ENCODE measurements around the gene AP3B1. TPM values are rescaled to one million over a fixed set of nuclear protein-coding genes. Genes with fewer than 3 reads are reported as not detected.

Gene AP3B1
- total RNA-seq (46.5 and 46.7 TPM in 2 replicates), polyA plus RNA-seq (29.5 and 31.6 TPM in 2 replicates), polyA minus RNA-seq (59.4 and 62.1 TPM in 2 replicates), Bru-seq, nascent RNA (percentile 87 among the genes with signal in this experiment), BruChase-seq, experiment 1, labeled RNA remaining after a 6-hour chase (percentile 73 among the genes with signal in this experiment), BruChase-seq, experiment 2, labeled RNA remaining after a 2-hour chase (percentile 69 among the genes with signal in this experiment)
- polyA plus RNA-seq (2011; cell fraction: cytosol; rRNA removed): 34.9 TPM in 2 replicates
- polyA plus RNA-seq (2011; cell fraction: nucleus; rRNA removed): 33.7 and 38.2 TPM in 2 replicates
- polyA plus RNA-seq (2012): 38.0 and 44.7 TPM in 2 replicates
- 16.2 TPM for polyA minus RNA-seq (2011; cell fraction: cytosol; rRNA and poly(A)+ RNA removed)
- 87.4 and 110 TPM in 2 replicates for polyA minus RNA-seq (2011; cell fraction: nucleus; rRNA and poly(A)+ RNA removed)
- long read RNA-seq, full-length matches to known transcripts: 46 of 64 reads
- long read RNA-seq, partial matches to known transcripts: 4 of 64 reads
- long read RNA-seq, other reads (novel, unspliced or antisense): 14 of 64 reads

- BruUV-seq (replicated peaks): no TSS peak
- Histone ChIP-seq H3K4me3 (replicated peaks in 1 of 3; ENCODE audit: insufficient read depth in 1 of 3, low read depth in 1 of 3, low read length in 3 of 3) (peak within 1 kb of the TSS; percentile 61 to 99 (median 97)), H3K36me3 (ENCODE audit: control insufficient read depth in 2 of 2, extremely low read depth in 1 of 2, insufficient read depth in 2 of 2, low read length in 2 of 2) (no peaks in the 10 kb centered on the region), H3K9me3 (replicated peaks; ENCODE audit: control insufficient read depth, insufficient read depth, low read length) (no peaks in the 10 kb centered on the region), H3K79me2 (ENCODE audit: control insufficient read depth, insufficient read depth, low read length) (peaks cover 45% of the 10 kb centered on the region), H3K27ac (ENCODE audit: insufficient read depth, low read depth, low read length) (peak within 1 kb of the TSS; percentile 88), H3K27me3 (ENCODE audit: control insufficient read depth in 2 of 2, insufficient read depth in 2 of 2, low read length in 2 of 2) (no peaks in the 10 kb centered on the region), H3K4me1 (ENCODE audit: control insufficient read depth, extremely low read depth, insufficient read depth, low read length) (peaks cover 14% of the 10 kb centered on the region), H3K4me2 (ENCODE audit: insufficient read depth, low read length) (peak within 1 kb of the TSS; percentile 95), H2AFZ (ENCODE audit: low read depth, low read length) (peak within 1 kb of the TSS; percentile 90), H4K20me1 (replicated peaks; ENCODE audit: control insufficient read depth, extremely low read depth, insufficient read depth, low read length) (no peaks in the 10 kb centered on the region), H3K9me1 (replicated peaks; ENCODE audit: control insufficient read depth, extremely low read depth, insufficient read depth, low read length) (no peaks in the 10 kb centered on the region), H3K9ac (replicated peaks; ENCODE audit: extremely low read depth, insufficient read depth, low read length) (peak within 1 kb of the TSS; percentile 97)
- intact Hi-C loops (cut with micrococcal nuclease) (loop anchor here (1.0 to 10.0 kb wide), 3 partner anchors 66 to 650 kb away; partner anchors contain the start of gene SCAMP1), dilution Hi-C loops (cut with MboI; ENCODE audit: extremely low pct_ligation_motif_present, low sequenced_read_pairs) (no loop called here)
- TF ChIP-seq POLR2AphosphoS5 (IDR thresholded peaks at IDR 0.05; ENCODE audit: insufficient read depth, low read depth, low read length) (peak; percentile 93), FOS (IDR thresholded peaks at IDR 0.05; ENCODE audit: borderline replicate concordance, insufficient read depth, low read length) (peak; percentile 27), EZH2 (IDR thresholded peaks at IDR 0.05; ENCODE audit: borderline replicate concordance, low read depth, low read length, severe bottlenecking) (no peak), GATA2 (IDR thresholded peaks at IDR 0.05; ENCODE audit: insufficient read depth, insufficient read length, low read depth, low read length) (no peak), MYC (IDR thresholded peaks at IDR 0.05; ENCODE audit: low read depth, low read length) (no peak), POLR2A (IDR thresholded peaks at IDR 0.05; ENCODE audit: low read depth, low read length) (peak; percentile 95)
- TF ChIP-seq, protein P1, sequence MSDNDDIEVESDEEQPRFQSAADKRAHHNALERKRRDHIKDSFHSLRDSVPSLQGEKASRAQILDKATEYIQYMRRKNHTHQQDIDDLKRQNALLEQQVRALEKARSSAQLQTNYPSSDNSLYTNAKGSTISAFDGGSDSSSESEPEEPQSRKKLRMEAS (IDR thresholded peaks at IDR 0.05; ENCODE audit: insufficient read depth, insufficient read length): peak; percentile 32
- TF ChIP-seq, protein P2, sequence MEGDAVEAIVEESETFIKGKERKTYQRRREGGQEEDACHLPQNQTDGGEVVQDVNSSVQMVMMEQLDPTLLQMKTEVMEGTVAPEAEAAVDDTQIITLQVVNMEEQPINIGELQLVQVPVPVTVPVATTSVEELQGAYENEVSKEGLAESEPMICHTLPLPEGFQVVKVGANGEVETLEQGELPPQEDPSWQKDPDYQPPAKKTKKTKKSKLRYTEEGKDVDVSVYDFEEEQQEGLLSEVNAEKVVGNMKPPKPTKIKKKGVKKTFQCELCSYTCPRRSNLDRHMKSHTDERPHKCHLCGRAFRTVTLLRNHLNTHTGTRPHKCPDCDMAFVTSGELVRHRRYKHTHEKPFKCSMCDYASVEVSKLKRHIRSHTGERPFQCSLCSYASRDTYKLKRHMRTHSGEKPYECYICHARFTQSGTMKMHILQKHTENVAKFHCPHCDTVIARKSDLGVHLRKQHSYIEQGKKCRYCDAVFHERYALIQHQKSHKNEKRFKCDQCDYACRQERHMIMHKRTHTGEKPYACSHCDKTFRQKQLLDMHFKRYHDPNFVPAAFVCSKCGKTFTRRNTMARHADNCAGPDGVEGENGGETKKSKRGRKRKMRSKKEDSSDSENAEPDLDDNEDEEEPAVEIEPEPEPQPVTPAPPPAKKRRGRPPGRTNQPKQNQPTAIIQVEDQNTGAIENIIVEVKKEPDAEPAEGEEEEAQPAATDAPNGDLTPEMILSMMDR (IDR thresholded peaks at IDR 0.05; ENCODE audit: extremely low read depth in 1 of 2, insufficient read depth in 1 of 2, low read depth in 1 of 2, low read length in 2 of 2): no peak
- CTCF ChIA-PET: interaction anchor here (0.7 to 2.2 kb wide), 10 partner anchors 9 to 802 kb away, joined by 3 to 7 read pairs (median 4); partner anchors contain the start of genes SCAMP1 and WDR41
- FAIRE-seq (peak; percentile 90), DNase-seq (ENCODE audit: low read depth, low spot score) (peak; percentile 99)
- POLR2A ChIA-PET: interaction anchor here (1.4 kb wide), 1 partner anchor 66 kb away, joined by 8 read pairs; the partner anchor contains the start of gene SCAMP1
Measured at GRCh38 chr5:78294248-78295034, at the start of gene AP3B1. Gene AP3B1, minus strand, starts transcription at chr5:78294698. Its CDS starts 119 bp downstream, at chr5:78294579.

All from endothelial cell of umbilical vein (primary cell).